GM23338 (cell line): ENCODE data around the gene RAMAC. TPM values are rescaled to one million over a fixed set of nuclear protein-coding genes. Genes with fewer than 3 reads are reported as not detected.

Source experiments
- ATAC-seq: fragments of 200-7000 bp; cut with Tn5 transposase; 3 replicates; pipeline ENCODE4 v1.9.1; 2020
- DNase-seq: peaks from one replicate; pipeline ENCODE4 v3.0.0-alpha.2; 2015; ENCODE audit warnings: low spot score
- H2AFZ ChIP-seq: fragments of 200-600 bp; sonication (generic); 2 replicates; pipeline ENCODE4 v1.8.0; 2016; ENCODE audit warnings: antibody characterized with exemption, mild to moderate bottlenecking, moderate library complexity
- H3F3A ChIP-seq: fragments of 200-600 bp; sonication (generic); replicated peaks from 2 replicates; pipeline ENCODE4 v1.8.0; 2017; ENCODE audit warnings: antibody characterized with exemption, mixed run types, low read depth
- H3K27ac ChIP-seq: fragments of 200-600 bp; sonication (generic); 2 replicates; pipeline ENCODE4 v1.6.1; 2016; ENCODE audit warnings: low read depth
- H3K27me3 ChIP-seq: fragments of 200-600 bp; sonication (generic); 2 replicates; pipeline ENCODE4 v1.8.0; 2016; ENCODE audit warnings: mild to moderate bottlenecking, mixed run types, moderate library complexity; ENCODE audit not compliant: insufficient read depth
- H3K36me3 ChIP-seq: fragments of 200-600 bp; sonication (generic); 2 replicates; pipeline ENCODE4 v1.8.0; 2016; ENCODE audit warnings: mild to moderate bottlenecking; ENCODE audit not compliant: insufficient read depth
- H3K4me1 ChIP-seq: fragments of 200-600 bp; sonication (generic); 2 replicates; pipeline ENCODE4 v1.8.0; 2016; ENCODE audit warnings: mild to moderate bottlenecking, moderate library complexity; ENCODE audit not compliant: insufficient read depth
- H3K4me2 ChIP-seq: fragments of 200-600 bp; sonication (generic); 2 replicates; pipeline ENCODE4 v1.7.1; 2017; ENCODE audit warnings: mixed run types
- H3K4me3 ChIP-seq: fragments of 200-600 bp; sonication (generic); 2 replicates; pipeline ENCODE4 v1.6.1; 2016; ENCODE audit warnings: mixed run types
- H3K79me2 ChIP-seq: fragments of 200-600 bp; sonication (generic); replicated peaks from 2 replicates; pipeline ENCODE4 v1.8.0; 2017; ENCODE audit warnings: mild to moderate bottlenecking; ENCODE audit not compliant: insufficient read depth
- H3K9me2 ChIP-seq: fragments of 200-600 bp; sonication (generic); 2 replicates; pipeline ENCODE4 v1.8.0; 2017; ENCODE audit not compliant: insufficient read depth
- H4K20me1 ChIP-seq: fragments of 200-600 bp; sonication (generic); replicated peaks from 2 replicates; pipeline ENCODE4 v1.8.0; 2017; ENCODE audit warnings: mild to moderate bottlenecking; ENCODE audit not compliant: insufficient read depth
- H3K27ac Mint-ChIP-seq: 2 replicates; pipeline ENCODE4 v1.8.0; 2020; ENCODE audit warnings: inconsistent platforms, mild to moderate bottlenecking, moderate library complexity, mixed read lengths
- H3K27me3 Mint-ChIP-seq: 3 replicates; pipeline ENCODE4 v1.8.0; 2022; ENCODE audit warnings: low read depth, mild to moderate bottlenecking, moderate library complexity, mixed read lengths, inconsistent platforms; ENCODE audit not compliant: insufficient read depth, poor library complexity
- H3K36me3 Mint-ChIP-seq: 3 replicates; pipeline ENCODE4 v1.8.0; 2021; ENCODE audit warnings: low read depth, mild to moderate bottlenecking, inconsistent platforms, moderate library complexity, mixed read lengths
- H3K4me1 Mint-ChIP-seq: 3 replicates; pipeline ENCODE4 v1.8.0; 2020; ENCODE audit warnings: mild to moderate bottlenecking, inconsistent platforms, mixed read lengths
- H3K4me3 Mint-ChIP-seq: 3 replicates; pipeline ENCODE4 v1.8.0; 2021; ENCODE audit warnings: moderate library complexity, mild to moderate bottlenecking, inconsistent platforms, mixed read lengths
- H3K9me3 Mint-ChIP-seq: 3 replicates; pipeline ENCODE4 v1.8.0; 2020; ENCODE audit warnings: moderate library complexity, mild to moderate bottlenecking, inconsistent platforms, mixed read lengths
- CREB1 ChIP-seq: fragments of 250-450 bp; sonication (Bioruptor Pico); IDR thresholded peaks from 2 replicates; pipeline ENCODE4 v1.5.0; 2020; ENCODE audit warnings: low read depth, mild to moderate bottlenecking, moderate library complexity
- EZH2 ChIP-seq: fragments of 200-600 bp; sonication (generic); IDR thresholded peaks from one replicate; pipeline ENCODE4 v1.8.0; 2017; ENCODE audit warnings: antibody characterized with exemption, mild to moderate bottlenecking, low read depth; ENCODE audit not compliant: unreplicated experiment
- EZH2phosphoT487 ChIP-seq: fragments of 200-600 bp; sonication (generic); IDR thresholded peaks from one replicate; pipeline ENCODE4 v1.8.1; 2018; ENCODE audit warnings: antibody characterized with exemption; ENCODE audit not compliant: unreplicated experiment
- NANOG ChIP-seq: IDR thresholded peaks from 2 replicates; pipeline ENCODE4 v1.6.1; 2016; ENCODE audit warnings: antibody characterized with exemption, borderline replicate concordance
- POLR2AphosphoS5 ChIP-seq: IDR thresholded peaks from 2 replicates; pipeline ENCODE4 v1.6.1; 2016; ENCODE audit warnings: antibody characterized with exemption, low read depth
- ZNF114 ChIP-seq: fragments of 250-450 bp; sonication (Bioruptor Pico); IDR thresholded peaks from 2 replicates; pipeline ENCODE4 v1.5.0; 2020; ENCODE audit warnings: mild to moderate bottlenecking, moderate library complexity
- ZNF331 ChIP-seq: fragments of 250-450 bp; sonication (Bioruptor Pico); IDR thresholded peaks from 2 replicates; pipeline ENCODE4 v1.5.0; 2020; ENCODE audit warnings: low read depth, mild to moderate bottlenecking, moderate library complexity
- polyA plus RNA-seq: library from polyadenylated mRNA; unstranded; fragments of >200 nt; fragmentation: Nextera tagmentation; extraction: Ambion mirVana; gene quantifications from 2 replicates; pipeline ENCODE4 v1.2.1, GENCODE V29; 2016
- total RNA-seq: library from RNA; depleted of rRNA; stranded (reverse); fragments of >200 nt; shearing (Covaris generic); gene quantifications from 2 replicates; pipeline ENCODE4 v1.2.3, GENCODE V29; 2014
- TF ChIP-seq, protein P1 (sequence below): IDR thresholded peaks from 2 replicates; pipeline ENCODE4 v1.6.1; 2016; ENCODE audit warnings: antibody characterized with exemption
- TF ChIP-seq, protein P2 (sequence below): fragments of 250-450 bp; sonication (Bioruptor Pico); IDR thresholded peaks from 2 replicates; pipeline ENCODE4 v1.5.0; 2020; ENCODE audit warnings: mild to moderate bottlenecking, moderate library complexity

Gene RAMAC
- total and polyA plus RNA-seq, 2 experiments from 2014 or later = 27.4 to 58.6 TPM

DNA sequence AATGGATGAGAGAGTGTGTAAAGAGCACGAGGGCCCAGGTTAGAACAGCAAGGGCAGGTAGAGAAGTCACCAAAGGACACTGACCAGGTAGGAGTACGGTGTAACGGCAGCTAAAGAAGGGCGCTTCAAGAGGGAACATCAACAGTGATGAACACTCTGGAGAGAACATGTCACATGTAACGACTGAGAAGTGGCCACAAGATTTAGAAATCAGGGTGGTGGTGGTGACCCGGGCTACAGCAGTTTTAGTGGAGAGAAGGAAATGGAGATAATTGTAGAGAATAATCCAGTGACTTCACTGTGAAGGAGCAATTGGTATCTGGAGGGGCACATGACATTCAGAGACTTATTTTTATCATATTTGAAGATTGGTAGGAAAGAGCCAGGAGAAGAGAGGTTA lies 26.6 kb downstream of the RAMAC start:
- Histone ChIP-seq H3K4me2 (peak overlapping the region; percentile 85), H3K27ac (no peak overlapping the region), H3K79me2 (peaks cover 17% of the 10 kb centered on the region), H3K27me3 (no peaks in the 10 kb centered on the region), H3K36me3 (peaks cover 15% of the 10 kb centered on the region; the same call in 1 of the 2 replicates), H3K4me3 (peak overlapping the region; percentile 98; the same call in 1 of the 2 replicates), H4K20me1 (no peaks in the 10 kb centered on the region), H2AFZ (no peak overlapping the region), H3F3A (no peaks in the 10 kb centered on the region; the same call in 1 of the 2 replicates), H3K4me1 (peaks cover 13% of the 10 kb centered on the region), H3K9me2 (peaks cover 8% of the 10 kb centered on the region; the same call in 1 of the 2 replicates)
- ATAC-seq (no peak), DNase-seq (no peak)
- H3K4me1 Mint-ChIP-seq = peaks cover 32% of the 10 kb centered on the region
- H3K36me3 Mint-ChIP-seq = peaks cover 45% of the 10 kb centered on the region
- TF ChIP-seq POLR2AphosphoS5 (no peak), ZNF331 (CRISPR knock-in tag) (no peak)
- peaks cover 6% of the 10 kb centered on the region for H3K9me3 Mint-ChIP-seq
- no peak overlapping the region for H3K27ac Mint-ChIP-seq
- peaks cover 22% of the 10 kb centered on the region for H3K27me3 Mint-ChIP-seq
- H3K4me3 Mint-ChIP-seq = peak overlapping the region; percentile 97

DNA sequence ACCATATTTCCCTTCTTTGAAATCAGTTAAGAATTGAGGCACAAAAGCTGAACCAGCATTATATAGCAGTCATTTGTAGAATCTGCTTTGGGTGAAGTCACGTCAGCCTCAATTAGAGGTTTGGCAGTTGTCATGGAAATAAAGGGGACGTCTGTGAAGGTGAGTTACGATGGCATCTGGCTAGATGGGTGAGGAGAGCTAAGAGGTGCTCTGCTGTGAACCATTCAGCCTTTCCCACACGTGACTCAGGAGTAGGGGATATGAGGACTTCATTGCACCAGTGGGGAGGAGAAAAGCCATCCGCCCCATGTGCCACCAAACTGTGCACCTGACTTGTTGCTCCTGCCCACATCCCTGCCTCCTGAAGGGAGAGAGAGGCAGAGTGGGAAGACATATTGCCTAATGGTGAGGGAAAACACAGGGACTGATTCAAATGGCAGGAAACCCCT lies 28.2 kb downstream of the RAMAC start:
- peaks cover 8% of the 10 kb centered on the region; the same call in 1 of the 2 replicates for H3K9me2 ChIP-seq
- no peak overlapping the region for H3K4me3 ChIP-seq
- TF ChIP-seq NANOG (no peak), POLR2AphosphoS5 (peak; percentile 40; the same call in 1 of the 2 replicates)
- Mint-ChIP-seq H3K27ac (no peak overlapping the region), H3K4me1 (peaks cover 32% of the 10 kb centered on the region), H3K27me3 (peaks cover 22% of the 10 kb centered on the region), H3K4me3 (no peak overlapping the region; the same call in 2 of the 3 replicates), H3K36me3 (peaks cover 47% of the 10 kb centered on the region), H3K9me3 (peaks cover 6% of the 10 kb centered on the region)
- H3K4me2 ChIP-seq = no peak overlapping the region
- DNase-seq (no peak), ATAC-seq (no peak)
- H3K27ac ChIP-seq = peak overlapping the region; percentile 55; the same call in 1 of the 2 replicates
- peaks cover 19% of the 10 kb centered on the region; the same call in 1 of the 2 replicates for H3K36me3 ChIP-seq
- H3F3A ChIP-seq = no peaks in the 10 kb centered on the region; the same call in 1 of the 2 replicates
- no peaks in the 10 kb centered on the region for H3K27me3 ChIP-seq
- peaks cover 13% of the 10 kb centered on the region for H3K4me1 ChIP-seq
- peaks cover 17% of the 10 kb centered on the region for H3K79me2 ChIP-seq
- no peaks in the 10 kb centered on the region for H4K20me1 ChIP-seq
- H2AFZ ChIP-seq = no peak overlapping the region

DNA sequence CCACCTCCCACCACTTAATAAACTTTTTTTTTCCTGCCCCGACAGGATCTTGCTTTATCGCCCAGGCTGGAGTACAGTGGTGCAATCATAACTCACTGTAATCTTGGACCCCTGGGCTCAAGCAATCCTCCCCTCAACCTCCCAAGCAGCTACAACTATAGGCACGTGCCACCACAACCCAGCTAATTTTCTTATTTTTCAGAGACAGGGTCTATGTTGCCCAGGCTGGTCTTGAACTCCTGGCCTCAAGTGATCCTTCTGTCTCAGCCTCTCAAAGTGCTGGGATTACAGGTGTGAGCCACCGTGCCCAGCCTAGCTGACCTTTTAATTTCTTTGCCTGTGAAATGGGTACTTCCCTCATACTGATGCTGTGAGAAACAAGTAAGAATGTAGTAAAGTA lies 29.4 kb downstream of the RAMAC start:
- no peak overlapping the region for H2AFZ ChIP-seq
- Mint-ChIP-seq H3K4me1 (peaks cover 25% of the 10 kb centered on the region), H3K27ac (no peak overlapping the region), H3K9me3 (peaks cover 6% of the 10 kb centered on the region), H3K4me3 (no peak overlapping the region), H3K27me3 (peaks cover 19% of the 10 kb centered on the region), H3K36me3 (peaks cover 51% of the 10 kb centered on the region)
- peaks cover 13% of the 10 kb centered on the region; the same call in 1 of the 2 replicates for H3K36me3 ChIP-seq
- ATAC-seq (no peak), DNase-seq (no peak)
- peaks cover 8% of the 10 kb centered on the region; the same call in 1 of the 2 replicates for H3K9me2 ChIP-seq
- no peaks in the 10 kb centered on the region; the same call in 1 of the 2 replicates for H3F3A ChIP-seq
- H4K20me1 ChIP-seq = no peaks in the 10 kb centered on the region
- no peak overlapping the region for H3K27ac ChIP-seq
- peaks cover 6% of the 10 kb centered on the region for H3K79me2 ChIP-seq
- peaks cover 12% of the 10 kb centered on the region for H3K4me1 ChIP-seq
- H3K4me2 ChIP-seq = no peak overlapping the region
- no peaks in the 10 kb centered on the region for H3K27me3 ChIP-seq
- no peak overlapping the region for H3K4me3 ChIP-seq
- TF ChIP-seq, protein P1, sequence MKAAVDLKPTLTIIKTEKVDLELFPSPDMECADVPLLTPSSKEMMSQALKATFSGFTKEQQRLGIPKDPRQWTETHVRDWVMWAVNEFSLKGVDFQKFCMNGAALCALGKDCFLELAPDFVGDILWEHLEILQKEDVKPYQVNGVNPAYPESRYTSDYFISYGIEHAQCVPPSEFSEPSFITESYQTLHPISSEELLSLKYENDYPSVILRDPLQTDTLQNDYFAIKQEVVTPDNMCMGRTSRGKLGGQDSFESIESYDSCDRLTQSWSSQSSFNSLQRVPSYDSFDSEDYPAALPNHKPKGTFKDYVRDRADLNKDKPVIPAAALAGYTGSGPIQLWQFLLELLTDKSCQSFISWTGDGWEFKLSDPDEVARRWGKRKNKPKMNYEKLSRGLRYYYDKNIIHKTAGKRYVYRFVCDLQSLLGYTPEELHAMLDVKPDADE = no peak
- TF ChIP-seq CREB1 (CRISPR knock-in tag) (no peak), ZNF114 (CRISPR knock-in tag) (no peak), EZH2 (no peak), NANOG (no peak), EZH2phosphoT487 (no peak), ZNF331 (CRISPR knock-in tag) (no peak)
- TF ChIP-seq, protein P2, sequence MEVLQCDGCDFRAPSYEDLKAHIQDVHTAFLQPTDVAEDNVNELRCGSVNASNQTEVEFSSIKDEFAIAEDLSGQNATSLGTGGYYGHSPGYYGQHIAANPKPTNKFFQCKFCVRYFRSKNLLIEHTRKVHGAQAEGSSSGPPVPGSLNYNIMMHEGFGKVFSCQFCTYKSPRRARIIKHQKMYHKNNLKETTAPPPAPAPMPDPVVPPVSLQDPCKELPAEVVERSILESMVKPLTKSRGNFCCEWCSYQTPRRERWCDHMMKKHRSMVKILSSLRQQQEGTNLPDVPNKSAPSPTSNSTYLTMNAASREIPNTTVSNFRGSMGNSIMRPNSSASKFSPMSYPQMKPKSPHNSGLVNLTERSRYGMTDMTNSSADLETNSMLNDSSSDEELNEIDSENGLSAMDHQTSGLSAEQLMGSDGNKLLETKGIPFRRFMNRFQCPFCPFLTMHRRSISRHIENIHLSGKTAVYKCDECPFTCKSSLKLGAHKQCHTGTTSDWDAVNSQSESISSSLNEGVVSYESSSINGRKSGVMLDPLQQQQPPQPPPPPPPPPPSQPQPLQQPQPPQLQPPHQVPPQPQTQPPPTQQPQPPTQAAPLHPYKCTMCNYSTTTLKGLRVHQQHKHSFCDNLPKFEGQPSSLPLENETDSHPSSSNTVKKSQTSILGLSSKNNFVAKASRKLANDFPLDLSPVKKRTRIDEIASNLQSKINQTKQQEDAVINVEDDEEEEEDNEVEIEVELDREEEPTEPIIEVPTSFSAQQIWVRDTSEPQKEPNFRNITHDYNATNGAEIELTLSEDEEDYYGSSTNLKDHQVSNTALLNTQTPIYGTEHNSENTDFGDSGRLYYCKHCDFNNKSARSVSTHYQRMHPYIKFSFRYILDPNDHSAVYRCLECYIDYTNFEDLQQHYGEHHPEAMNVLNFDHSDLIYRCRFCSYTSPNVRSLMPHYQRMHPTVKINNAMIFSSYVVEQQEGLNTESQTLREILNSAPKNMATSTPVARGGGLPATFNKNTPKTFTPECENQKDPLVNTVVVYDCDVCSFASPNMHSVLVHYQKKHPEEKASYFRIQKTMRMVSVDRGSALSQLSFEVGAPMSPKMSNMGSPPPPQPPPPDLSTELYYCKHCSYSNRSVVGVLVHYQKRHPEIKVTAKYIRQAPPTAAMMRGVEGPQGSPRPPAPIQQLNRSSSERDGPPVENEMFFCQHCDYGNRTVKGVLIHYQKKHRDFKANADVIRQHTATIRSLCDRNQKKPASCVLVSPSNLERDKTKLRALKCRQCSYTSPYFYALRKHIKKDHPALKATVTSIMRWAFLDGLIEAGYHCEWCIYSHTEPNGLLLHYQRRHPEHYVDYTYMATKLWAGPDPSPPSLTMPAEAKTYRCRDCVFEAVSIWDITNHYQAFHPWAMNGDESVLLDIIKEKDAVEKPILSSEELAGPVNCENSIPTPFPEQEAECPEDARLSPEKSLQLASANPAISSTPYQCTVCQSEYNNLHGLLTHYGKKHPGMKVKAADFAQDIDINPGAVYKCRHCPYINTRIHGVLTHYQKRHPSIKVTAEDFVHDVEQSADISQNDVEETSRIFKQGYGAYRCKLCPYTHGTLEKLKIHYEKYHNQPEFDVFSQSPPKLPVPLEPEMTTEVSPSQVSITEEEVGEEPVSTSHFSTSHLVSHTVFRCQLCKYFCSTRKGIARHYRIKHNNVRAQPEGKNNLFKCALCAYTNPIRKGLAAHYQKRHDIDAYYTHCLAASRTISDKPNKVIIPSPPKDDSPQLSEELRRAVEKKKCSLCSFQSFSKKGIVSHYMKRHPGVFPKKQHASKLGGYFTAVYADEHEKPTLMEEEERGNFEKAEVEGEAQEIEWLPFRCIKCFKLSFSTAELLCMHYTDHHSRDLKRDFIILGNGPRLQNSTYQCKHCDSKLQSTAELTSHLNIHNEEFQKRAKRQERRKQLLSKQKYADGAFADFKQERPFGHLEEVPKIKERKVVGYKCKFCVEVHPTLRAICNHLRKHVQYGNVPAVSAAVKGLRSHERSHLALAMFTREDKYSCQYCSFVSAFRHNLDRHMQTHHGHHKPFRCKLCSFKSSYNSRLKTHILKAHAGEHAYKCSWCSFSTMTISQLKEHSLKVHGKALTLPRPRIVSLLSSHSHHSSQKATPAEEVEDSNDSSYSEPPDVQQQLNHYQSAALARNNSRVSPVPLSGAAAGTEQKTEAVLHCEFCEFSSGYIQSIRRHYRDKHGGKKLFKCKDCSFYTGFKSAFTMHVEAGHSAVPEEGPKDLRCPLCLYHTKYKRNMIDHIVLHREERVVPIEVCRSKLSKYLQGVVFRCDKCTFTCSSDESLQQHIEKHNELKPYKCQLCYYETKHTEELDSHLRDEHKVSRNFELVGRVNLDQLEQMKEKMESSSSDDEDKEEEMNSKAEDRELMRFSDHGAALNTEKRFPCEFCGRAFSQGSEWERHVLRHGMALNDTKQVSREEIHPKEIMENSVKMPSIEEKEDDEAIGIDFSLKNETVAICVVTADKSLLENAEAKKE (CRISPR knock-in tag) = no peak
